Peyer's patch (tissue), 4 donors: ENCODE results near the gene CTBP2.

Experiments
- POLR2A ChIP-seq, 2 donors: fragments of 450-650 bp; IDR thresholded peaks; one replicate each; pipeline ENCODE4 v1.5.1; 2017; ENCODE audit warnings: antibody characterized with exemption in 2 of 2, mild to moderate bottlenecking in 2 of 2, moderate library complexity in 2 of 2
- TF ChIP-seq, protein P1 (sequence below), 6 experiments: fragments of 450-650 bp in 4 of 6; fragments of 200-600 bp in 2 of 6; sonication (generic) in 1 of 6; IDR thresholded peaks; one replicate each; pipeline ENCODE4 v1.5.1; 2017 to 2019; ENCODE audit warnings: antibody characterized with exemption in 6 of 6, mild to moderate bottlenecking in 3 of 6, moderate library complexity in 1 of 6

DNA sequence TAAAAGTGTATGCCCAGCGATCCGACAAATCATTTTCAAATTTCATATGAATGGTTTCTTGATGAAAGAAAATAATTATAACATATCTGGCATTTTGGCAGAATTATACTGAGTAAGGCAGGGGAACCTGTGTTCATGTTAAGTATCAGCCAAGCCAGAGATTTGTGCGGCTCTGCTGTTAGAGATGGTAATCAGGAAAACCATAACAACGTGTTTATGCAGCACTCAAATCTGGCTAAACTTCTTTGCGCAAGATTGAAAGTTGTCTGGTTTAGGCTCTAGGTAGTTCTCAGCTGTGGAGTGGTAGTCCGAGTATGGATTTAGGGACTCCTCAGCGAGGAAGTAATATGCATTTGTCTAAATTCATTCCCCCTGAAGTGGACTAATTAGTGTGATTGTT is 8.9 kb upstream of the CTBP2 start:
- TF ChIP-seq, protein P1, sequence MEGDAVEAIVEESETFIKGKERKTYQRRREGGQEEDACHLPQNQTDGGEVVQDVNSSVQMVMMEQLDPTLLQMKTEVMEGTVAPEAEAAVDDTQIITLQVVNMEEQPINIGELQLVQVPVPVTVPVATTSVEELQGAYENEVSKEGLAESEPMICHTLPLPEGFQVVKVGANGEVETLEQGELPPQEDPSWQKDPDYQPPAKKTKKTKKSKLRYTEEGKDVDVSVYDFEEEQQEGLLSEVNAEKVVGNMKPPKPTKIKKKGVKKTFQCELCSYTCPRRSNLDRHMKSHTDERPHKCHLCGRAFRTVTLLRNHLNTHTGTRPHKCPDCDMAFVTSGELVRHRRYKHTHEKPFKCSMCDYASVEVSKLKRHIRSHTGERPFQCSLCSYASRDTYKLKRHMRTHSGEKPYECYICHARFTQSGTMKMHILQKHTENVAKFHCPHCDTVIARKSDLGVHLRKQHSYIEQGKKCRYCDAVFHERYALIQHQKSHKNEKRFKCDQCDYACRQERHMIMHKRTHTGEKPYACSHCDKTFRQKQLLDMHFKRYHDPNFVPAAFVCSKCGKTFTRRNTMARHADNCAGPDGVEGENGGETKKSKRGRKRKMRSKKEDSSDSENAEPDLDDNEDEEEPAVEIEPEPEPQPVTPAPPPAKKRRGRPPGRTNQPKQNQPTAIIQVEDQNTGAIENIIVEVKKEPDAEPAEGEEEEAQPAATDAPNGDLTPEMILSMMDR (IDR thresholded peaks at IDR 0.05): no peak
- TF ChIP-seq POLR2A (IDR thresholded peaks at IDR 0.05): no peak
